ENCODE results near the gene SPATS2. TPM values are rescaled to one million over a fixed set of nuclear protein-coding genes. Genes with fewer than 3 reads are reported as not detected.

The SPATS2 gene
- total RNA-seq, 2 donors from 2014 or later = 11.5 to 31.4 TPM

DNA sequence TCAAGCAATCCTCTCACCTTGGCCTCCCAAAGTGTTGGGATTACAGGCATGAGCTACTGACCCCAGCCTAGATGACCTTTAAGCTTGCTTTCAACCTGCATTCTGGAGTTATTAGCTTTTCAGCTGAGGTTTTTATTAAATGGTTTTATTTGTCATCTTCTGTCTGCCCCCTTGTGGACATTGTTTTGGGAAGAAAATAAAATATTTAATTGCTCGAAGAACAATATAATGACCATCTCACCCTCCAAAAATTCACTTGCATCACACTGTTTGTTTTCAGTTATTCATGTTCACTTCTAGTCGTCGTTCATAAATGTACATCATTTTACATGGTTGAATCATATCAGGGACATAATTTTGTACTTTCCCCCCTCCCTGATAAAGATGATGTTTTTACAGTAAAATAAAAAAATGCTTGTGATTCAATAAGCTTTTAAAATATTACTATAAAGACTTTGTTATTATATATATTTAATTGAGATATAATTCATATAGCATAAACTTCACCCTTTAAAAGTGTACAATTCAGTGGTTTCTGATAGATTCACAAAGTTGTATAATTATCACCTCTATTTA is 10.1 kb upstream of the SPATS2 start:
- Histone ChIP-seq H3K4me3 (no peak overlapping the region), H3K27me3 (replicated peaks; ENCODE audit: insufficient read depth) (no peaks in the 10 kb centered on the region), H3K4me1 (ENCODE audit: control insufficient read depth in 1 of 2, low read depth in 2 of 2) (peaks cover 0 to 11% of the 10 kb centered on the region in 2 donors), H3K36me3 (no peaks in the 10 kb centered on the region), H3K9me3 (no peaks in the 10 kb centered on the region), H3K27ac (no peak overlapping the region)
- ATAC-seq (ENCODE audit: insufficient number of reproducible peaks, low FRiP score, low read depth) (no peak), DNase-seq (ENCODE audit: low spot score) (no peak)
- TF ChIP-seq, protein P1, sequence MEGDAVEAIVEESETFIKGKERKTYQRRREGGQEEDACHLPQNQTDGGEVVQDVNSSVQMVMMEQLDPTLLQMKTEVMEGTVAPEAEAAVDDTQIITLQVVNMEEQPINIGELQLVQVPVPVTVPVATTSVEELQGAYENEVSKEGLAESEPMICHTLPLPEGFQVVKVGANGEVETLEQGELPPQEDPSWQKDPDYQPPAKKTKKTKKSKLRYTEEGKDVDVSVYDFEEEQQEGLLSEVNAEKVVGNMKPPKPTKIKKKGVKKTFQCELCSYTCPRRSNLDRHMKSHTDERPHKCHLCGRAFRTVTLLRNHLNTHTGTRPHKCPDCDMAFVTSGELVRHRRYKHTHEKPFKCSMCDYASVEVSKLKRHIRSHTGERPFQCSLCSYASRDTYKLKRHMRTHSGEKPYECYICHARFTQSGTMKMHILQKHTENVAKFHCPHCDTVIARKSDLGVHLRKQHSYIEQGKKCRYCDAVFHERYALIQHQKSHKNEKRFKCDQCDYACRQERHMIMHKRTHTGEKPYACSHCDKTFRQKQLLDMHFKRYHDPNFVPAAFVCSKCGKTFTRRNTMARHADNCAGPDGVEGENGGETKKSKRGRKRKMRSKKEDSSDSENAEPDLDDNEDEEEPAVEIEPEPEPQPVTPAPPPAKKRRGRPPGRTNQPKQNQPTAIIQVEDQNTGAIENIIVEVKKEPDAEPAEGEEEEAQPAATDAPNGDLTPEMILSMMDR (IDR thresholded peaks at IDR 0.05) = peak; percentile 51

GRCh38 chr12:49358483-49359141 is 8.7 kb upstream of the SPATS2 start:
- no peaks in the 10 kb centered on the region for H3K36me3 ChIP-seq
- peaks cover 0 to 11% of the 10 kb centered on the region in 2 donors for H3K4me1 ChIP-seq (ENCODE audit: control insufficient read depth in 1 of 2, low read depth in 2 of 2)
- ATAC-seq (ENCODE audit: insufficient number of reproducible peaks, low FRiP score, low read depth) (peak; percentile 59), DNase-seq (ENCODE audit: low spot score) (no peak)
- TF ChIP-seq, protein P1 (IDR thresholded peaks at IDR 0.05) = peak; percentile 64
- H3K27me3 ChIP-seq (replicated peaks; ENCODE audit: insufficient read depth) = no peaks in the 10 kb centered on the region
- H3K4me3 ChIP-seq = no peak overlapping the region
- no peak overlapping the region for H3K27ac ChIP-seq
- H3K9me3 ChIP-seq = no peaks in the 10 kb centered on the region

DNA sequence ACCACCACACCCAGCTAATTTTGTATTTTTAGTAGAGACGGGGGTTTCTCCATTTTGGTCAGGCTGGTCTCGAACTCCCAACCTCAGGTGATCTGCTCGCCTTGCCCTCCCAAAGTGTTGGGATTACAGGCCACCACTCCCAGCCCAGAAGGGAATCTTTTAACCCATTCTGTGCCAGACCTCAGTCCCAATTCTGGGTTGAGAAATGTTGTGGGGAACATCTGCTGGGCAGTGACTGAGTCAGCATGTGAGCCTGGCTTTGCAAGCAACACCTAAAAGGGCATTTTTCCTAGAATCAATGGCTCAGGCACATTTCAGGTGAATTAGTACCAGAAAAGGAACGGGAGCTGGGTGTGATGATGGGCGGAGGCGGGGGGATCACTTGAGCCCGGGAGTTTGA is 7.6 kb upstream of the SPATS2 start:
- peaks cover 0 to 11% of the 10 kb centered on the region in 2 donors for H3K4me1 ChIP-seq (ENCODE audit: control insufficient read depth in 1 of 2, low read depth in 2 of 2)
- H3K9me3 ChIP-seq = no peaks in the 10 kb centered on the region
- H3K4me3 ChIP-seq = no peak overlapping the region
- H3K36me3 ChIP-seq = no peaks in the 10 kb centered on the region
- no peak overlapping the region for H3K27ac ChIP-seq
- ATAC-seq (ENCODE audit: insufficient number of reproducible peaks, low FRiP score, low read depth) (no peak), DNase-seq (ENCODE audit: low spot score) (no peak)
- no peaks in the 10 kb centered on the region for H3K27me3 ChIP-seq (replicated peaks; ENCODE audit: insufficient read depth)
- TF ChIP-seq, protein P1 (IDR thresholded peaks at IDR 0.05) = no peak

DNA sequence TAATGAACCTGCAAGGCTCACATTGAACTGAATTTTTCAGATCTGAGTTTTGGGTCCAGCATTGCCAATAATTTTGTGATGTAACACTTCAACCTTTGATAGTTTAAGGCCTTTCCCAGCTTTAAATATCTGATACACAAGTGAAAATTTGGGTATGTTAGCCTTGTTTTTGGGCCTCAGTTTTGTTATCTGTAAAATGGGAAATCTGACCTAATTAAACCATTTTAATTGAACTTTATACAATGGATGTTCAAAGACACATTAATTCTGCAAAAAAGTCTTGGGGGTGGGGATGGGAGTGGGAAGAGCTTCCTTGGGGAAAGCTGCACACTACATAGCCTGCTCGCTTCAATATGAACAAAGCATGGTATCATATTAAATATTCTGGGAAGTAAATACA is 5.2 kb upstream of the SPATS2 start:
- ATAC-seq (ENCODE audit: insufficient number of reproducible peaks, low FRiP score, low read depth) = no peak
- no peak overlapping the region for H3K4me3 ChIP-seq

DNA sequence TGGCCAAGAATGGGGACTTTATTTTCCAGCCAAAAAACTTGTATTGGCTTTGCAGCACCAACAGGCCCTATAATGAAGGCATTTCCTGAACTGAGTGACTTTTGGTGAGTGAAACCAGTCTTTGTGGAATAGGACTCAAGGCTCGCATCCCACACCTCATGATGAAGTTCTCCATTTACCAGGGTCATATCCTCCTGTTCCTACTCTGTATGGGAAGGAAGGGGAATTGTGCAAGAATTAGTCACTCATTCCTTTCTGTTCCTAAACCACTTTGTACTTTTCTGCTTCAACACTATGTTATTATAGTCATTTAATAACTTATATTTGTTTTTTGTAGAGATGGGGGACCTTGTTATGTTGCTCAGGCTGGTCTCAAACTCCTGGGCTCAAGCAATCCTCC is 2.3 kb upstream of the SPATS2 start:
- H3K27me3 ChIP-seq (replicated peaks; ENCODE audit: insufficient read depth) = no peaks in the 10 kb centered on the region
- TF ChIP-seq, protein P1 (IDR thresholded peaks at IDR 0.05) = no peak
- H3K27ac ChIP-seq = no peak overlapping the region
- no peaks in the 10 kb centered on the region for H3K9me3 ChIP-seq
- H3K36me3 ChIP-seq = no peaks in the 10 kb centered on the region
- DNase-seq (ENCODE audit: low spot score) (no peak), ATAC-seq (ENCODE audit: insufficient number of reproducible peaks, low FRiP score, low read depth) (no peak)
- peaks cover 17 to 26% of the 10 kb centered on the region in 2 donors for H3K4me1 ChIP-seq (ENCODE audit: control insufficient read depth in 1 of 2, low read depth in 2 of 2)
- no peak overlapping the region for H3K4me3 ChIP-seq

More for the DNA sequence above, 5.2 kb upstream of the SPATS2 start:
- no peaks in the 10 kb centered on the region for H3K9me3 ChIP-seq
- TF ChIP-seq, protein P1 (IDR thresholded peaks at IDR 0.05) = no peak
- no peaks in the 10 kb centered on the region for H3K27me3 ChIP-seq (replicated peaks; ENCODE audit: insufficient read depth)
- DNase-seq (ENCODE audit: low spot score) = no peak
- H3K27ac ChIP-seq = no peak overlapping the region
- H3K4me1 ChIP-seq (ENCODE audit: control insufficient read depth in 1 of 2, low read depth in 2 of 2) = peaks cover 0 to 15% of the 10 kb centered on the region in 2 donors
- no peaks in the 10 kb centered on the region for H3K36me3 ChIP-seq
